NCI-H1105 treated with DMSO at 0.1 percent for 48 hours (cell line): ENCODE results near the gene POLR2J.

Experiments
- DNase-seq: peaks from one replicate; lab custom pipeline; 2025; lab: John Stamatoyannopoulos, UW

Gene POLR2J

DNA sequence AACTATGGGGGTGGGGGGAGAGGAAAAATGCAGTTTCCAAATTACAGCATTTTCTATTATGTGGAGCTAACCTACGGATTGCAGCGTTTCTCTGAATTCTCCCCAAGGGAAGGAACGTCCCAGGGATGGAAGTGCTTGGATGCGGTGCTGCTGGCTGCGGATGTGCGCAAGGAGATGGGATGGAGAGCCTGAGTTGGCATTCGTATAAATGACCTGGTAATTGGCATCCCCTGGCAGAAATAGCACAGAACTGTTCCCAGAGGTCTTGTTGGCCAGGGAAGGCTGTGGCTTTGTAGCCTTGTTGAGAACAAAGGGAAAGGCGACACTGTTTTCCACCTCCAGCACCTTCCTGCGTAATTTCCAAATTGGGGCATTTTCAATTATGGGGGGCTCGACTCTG is 42.6 kb downstream of the POLR2J start:
- no peak for DNase-seq

DNA sequence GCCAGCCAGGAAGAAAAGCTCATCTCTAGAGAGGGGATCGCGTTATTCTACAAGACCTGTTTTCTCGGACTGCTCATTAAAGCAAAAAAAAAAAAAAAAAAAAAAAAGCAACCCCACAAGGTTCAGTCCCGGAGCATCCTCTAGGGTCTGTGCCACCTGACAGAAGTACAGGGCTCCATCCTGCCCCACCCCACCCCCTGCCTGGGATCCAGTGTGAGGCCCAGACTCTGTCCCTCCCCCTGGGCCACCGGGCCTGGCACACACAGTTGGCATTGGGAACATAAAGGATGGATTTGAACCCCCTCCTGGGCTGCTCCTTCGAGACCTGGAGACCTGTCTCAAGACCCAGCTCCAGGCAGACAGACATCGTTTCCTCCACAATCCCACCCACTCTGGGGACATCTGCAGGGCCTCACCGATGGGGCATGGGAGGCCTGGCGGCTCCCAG is 44.7 kb downstream of the POLR2J start:
- DNase-seq: no peak

DNA sequence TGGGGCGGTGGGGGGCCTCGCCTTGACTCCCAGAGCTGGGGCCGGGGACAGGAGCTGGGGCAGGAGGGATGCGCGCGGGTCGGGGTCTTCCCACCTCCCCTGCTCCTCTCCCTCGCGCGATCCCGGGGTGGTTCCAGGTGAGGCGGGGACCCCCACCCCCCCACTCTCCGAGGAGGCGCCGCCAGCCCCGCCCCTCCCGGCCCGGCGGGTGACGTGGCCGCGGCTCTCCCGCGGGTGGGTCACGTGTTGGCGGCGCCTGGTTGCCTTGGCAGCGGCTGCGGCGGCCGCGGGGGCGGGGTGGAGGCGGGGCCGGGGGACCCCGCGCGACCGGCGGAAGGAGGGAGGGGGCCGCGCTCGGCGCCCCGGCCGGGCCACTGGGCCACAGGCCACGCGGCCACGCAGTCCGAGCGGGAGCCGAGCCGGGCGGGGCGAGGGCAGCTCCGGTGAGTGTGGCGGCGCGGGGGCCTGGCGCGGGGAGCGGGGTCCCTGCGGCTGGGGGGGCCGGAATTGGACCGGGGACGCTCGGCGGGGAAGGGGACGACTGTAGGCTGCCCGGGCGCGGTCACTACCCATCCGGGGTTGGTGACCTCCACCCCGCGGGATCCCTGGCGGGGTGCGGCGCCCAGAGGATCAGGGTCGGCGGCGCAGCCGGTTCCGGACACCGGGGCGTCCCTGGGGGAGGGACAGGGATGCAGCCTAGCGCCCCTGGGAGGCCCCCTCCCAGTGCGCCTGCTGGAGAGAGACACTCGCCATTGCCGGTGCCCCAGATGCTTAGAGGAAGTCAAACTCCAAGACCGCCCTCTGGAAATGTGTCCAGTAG is 45.3 kb downstream of the POLR2J start, which contains the start of gene ORAI2:
Gene ORAI2 (plus strand): TSS at position 357 of the 820 bp plus-strand sequence. CDS start 5,382 bp downstream, outside the sequence.
- DNase-seq: peak; percentile 54

DNA sequence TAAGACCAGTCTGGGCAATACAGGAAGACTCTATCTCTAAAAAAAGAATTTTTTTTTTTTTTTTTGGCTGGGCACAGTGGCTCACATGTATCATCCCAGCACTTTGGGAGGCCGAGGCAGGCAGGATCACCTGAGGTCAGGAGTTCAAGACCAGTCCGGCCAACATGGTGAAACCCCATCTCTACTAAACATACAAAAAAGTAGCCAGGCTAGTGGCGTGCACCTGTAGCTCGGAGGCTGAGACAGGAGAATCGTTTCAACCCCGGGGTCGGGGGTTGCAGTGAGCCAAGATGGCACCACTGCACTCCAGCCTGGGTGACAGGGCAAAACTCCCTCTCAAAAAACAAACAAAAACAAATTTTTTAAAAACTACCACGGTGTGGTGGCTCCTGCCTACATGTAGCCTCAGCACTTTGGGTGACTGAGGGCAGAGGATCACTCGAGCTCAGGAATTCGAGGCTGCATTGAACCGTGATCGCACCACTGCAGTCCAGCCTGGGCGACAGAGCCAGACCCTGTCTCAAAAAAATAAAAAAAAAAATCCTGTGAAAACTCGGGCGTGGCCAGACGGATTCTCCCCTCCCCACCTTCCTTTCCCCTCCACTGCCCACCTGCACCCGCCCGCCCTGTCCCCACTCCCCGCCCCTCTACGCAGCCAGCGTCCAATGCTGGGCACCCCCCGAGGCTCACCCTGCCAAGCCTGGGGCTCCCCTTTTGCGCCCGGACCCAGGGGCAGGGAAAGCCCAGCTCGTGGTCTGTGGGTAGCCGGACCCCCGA is 46.1 kb downstream of the POLR2J start:
- peak; percentile 15 for DNase-seq

DNA sequence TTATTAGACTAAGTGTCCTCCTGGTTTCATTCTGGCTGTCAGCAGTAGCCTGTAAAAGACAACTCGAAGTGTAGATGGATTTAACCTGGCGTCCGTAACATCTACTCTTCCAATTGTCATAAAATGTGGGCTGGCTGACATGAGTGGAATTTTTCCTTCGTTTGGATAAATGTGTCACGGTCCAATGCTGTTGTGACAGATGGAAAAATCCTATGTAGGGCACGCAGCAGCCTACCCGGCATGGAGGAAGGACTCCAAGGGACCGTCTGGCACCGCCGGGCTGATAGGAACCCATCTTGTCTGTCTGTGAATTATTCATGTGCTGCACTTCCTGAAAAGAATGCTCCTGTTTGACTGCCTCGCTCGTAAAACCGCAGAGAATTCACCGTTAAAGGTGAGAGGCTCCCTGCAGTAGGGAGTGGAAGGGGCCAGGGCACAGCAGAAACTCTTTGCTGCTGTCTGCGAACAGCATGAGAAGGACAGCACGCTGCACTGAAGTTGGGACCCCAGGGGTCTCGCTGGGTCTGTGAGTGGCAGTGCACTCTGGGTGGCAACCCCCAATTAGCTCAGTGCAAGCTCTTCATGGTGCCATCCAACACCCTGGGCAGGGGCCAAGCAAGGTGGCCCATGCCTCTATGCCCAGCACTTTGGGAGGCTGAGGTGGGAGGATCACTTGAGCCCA is 47.0 kb downstream of the POLR2J start:
- DNase-seq: peak; percentile 9

DNA sequence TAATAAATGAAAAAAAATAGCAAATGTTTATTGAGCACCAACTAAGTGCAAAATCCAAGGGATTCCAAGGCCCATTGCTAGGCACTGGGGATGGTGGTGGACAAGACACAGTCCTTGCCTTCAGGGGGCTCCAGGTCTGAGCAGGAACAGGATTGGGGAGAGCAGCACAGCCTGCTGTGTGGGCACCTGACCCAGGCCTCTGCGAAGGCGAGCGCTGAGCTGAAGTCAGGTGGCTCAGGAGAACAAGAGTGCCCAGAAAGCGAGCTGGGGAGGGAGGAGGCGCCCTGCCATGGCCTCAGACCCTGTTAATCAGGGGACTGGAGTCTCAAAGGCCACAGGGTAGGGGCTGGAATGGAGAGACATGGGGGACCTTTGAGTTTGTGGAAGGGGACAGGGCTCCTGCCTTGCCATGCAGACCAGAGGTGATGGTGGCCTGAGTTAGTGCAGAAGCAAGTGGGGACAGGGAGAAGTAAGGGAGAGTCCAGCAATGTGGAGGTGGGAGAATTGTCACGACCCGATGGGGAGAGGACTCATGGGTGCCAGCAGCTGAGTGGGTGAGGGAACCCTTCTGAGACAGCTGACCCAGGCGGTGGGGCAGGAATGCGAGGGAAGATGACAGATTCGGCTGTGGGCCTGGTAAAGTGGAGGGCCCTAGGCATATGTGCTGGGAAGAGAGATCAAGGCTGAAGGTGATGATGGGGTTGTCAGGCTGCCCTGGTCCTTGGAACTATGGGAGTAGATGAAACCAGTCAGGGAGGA is 49.4 kb downstream of the POLR2J start:
- DNase-seq: no peak

DNA sequence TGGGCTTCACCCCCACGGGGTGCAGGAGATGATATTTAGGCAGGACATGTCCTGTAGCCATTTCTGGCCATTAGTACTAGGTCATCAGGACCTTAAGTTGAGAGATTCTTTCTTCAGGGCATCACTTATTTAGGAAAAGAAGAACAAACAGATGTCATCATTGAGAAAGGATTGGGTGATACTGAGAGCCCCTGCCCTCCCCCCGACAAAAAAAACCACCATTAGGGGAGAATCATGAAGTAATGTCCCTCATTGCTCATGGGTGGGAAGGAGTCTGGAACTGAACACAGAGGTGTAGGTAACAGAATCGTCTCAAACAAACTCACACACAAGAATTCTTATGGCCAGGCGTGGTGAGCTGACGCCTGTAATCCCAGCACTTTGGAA is 51.7 kb downstream of the POLR2J start:
- no peak for DNase-seq

DNA sequence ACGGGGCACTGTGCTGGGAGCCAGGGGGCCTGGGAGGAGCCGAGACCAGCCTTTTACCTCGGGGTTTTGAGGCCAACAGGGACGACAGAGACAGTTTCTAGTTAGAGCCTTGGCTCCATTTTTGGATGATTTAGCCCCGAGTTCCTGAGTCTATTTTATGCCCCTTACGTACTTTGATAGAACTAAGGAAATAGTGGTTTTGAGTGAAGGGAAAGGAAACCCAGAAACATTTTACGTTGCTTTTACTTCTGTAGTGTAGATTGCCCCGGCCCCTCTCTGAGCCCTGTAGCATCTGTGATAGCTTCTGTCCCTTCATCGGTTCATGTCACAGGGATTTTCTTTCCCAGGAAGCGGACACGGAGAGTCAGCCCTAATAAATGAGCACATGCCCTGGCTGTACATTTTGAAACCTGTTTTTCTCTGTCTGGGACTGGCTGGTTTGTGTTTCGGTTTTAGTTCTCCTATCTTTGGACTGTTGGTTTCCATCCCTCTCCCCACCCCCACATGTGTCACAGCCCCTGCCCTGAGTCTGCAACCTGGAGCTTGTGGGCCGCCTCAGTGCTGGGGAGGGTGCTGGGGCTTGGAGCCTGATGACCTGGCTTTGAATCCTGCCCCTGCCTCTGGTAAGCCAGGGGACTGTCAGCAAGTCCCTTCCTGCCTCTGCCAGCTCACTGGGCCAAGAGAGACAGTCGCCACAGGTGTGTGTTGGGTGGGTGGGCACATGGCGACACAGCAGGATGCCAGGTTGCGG is 52.3 kb downstream of the POLR2J start:
- DNase-seq: no peak

DNA sequence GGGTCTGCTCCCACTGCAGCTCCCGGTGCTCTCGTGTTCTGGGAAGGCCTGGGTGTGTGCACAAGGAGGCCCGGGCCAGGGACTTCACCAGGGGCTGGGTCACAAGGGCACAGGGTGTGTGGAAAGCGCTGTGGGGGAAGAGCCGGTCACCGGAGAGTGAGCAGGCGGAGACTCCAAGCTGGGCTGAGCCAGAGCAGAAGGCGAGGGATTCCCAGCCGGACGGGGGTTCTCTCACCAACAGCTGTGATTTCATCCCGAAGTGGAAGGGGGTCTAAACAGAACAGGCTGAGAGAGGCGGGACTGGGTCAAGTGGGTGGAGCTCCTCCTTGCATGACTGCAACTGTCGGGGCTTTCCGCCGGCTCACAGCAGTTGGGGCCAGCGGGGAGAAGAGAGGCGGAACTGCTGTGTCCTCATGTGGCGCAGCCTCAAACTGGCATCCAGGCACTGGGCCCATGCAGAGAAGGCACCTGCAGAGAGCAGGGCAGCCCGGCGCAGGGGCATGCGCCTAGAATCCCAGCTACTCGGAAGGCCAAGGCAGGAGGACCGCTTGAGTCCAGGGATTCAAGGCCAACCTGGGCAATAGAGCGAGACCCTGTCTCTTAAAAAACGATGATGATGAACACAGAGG is 53.0 kb downstream of the POLR2J start:
- DNase-seq: no peak

DNA sequence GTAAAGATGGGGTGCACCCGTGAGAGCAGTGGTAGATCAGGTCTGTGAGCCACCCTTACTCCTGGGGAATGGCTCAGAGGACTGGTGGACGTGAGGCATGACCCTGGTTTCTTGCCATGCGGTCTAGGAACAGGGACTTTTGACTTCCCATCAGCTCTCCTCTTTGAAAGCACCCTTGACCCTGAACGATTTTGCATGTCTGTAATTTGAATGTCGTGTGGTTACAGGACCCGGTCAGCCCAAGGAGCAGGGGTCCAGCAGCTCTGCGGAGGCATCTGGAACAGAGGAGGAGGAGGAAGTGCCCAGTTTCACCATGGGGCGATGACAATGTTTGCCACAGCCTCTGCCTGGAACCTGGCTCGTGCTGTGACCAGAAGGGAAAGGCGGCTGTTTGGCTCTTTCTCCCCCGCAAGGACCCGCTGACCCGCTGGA is 53.9 kb downstream of the POLR2J start:
- no peak for DNase-seq

DNA sequence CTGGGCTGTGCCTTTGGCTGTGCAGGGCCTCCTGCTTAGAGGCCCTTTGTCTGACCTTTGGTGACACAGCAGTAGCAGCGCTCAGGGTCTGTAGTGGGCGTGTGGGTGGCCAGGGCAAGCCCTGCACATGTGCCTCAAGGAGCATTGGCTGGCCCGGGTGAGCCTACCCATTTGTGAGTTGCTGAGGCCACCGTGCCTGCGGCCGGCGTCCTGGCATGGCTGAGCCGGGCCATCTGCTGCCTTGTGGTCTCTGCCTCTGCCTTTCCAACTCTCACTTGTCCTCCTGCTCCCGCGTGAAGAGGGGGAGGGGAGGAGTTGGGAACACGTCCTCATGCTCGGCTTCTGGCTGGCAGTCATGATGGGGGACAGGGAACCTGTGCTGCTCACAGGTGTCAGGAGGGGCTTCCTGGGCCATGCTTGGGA is 54.6 kb downstream of the POLR2J start:
- DNase-seq: no peak
